ENCODE results near the gene SMOC2. TPM values are rescaled to one million over a fixed set of nuclear protein-coding genes. Genes with fewer than 3 reads are reported as not detected.
"Not testable (repeated sequence)": the region's sequence is repeated elsewhere in the genome, so short reads cannot be mapped to it uniquely, and the experiment has no call there.

SMOC2 gene
- total RNA-seq, 1 donor from 2014 or later, result 18.7 TPM

- intact Hi-C loops (cut with micrococcal nuclease), result no loop called here
- ATAC-seq, result no peak
- DNase-seq, result no peak
Measured at GRCh38 chr6:168655462-168656152, 214.6 kb downstream of the SMOC2 start.

- DNase-seq (no peak), ATAC-seq (no peak)
- intact Hi-C loops (cut with micrococcal nuclease), result no loop called here
Measured at GRCh38 chr6:168658059-168658458, 217.1 kb downstream of the SMOC2 start.

- DNase-seq (no peak), ATAC-seq (no peak)
- intact Hi-C loops (cut with micrococcal nuclease), result no loop called here
Measured at GRCh38 chr6:168660400-168660945, 219.5 kb downstream of the SMOC2 start.

GRCh38 chr6:168662301-168662936 is 221.4 kb downstream of the SMOC2 start:
- no peak for ATAC-seq
- no peak for DNase-seq
- intact Hi-C loops (cut with micrococcal nuclease), result no loop called here

- DNase-seq, result no peak
- peak; percentile 34 for ATAC-seq
- intact Hi-C loops (cut with micrococcal nuclease), result no loop called here
Measured at GRCh38 chr6:168663041-168663440, 222.1 kb downstream of the SMOC2 start.

GRCh38 chr6:168664956-168665355 is 224.0 kb downstream of the SMOC2 start:
- intact Hi-C loops (cut with micrococcal nuclease), result no loop called here
- no peak for ATAC-seq
- DNase-seq, result no peak

GRCh38 chr6:168666170-168666569 is 225.2 kb downstream of the SMOC2 start:
- no peak for DNase-seq
- no peak for ATAC-seq
- intact Hi-C loops (cut with micrococcal nuclease), result no loop called here

GRCh38 chr6:168666699-168667427 is 225.9 kb downstream of the SMOC2 start:
- DNase-seq (no peak), ATAC-seq (no peak)
- intact Hi-C loops (cut with micrococcal nuclease), result no loop called here

GRCh38 chr6:168667428-168667805 is 226.4 kb downstream of the SMOC2 start:
- no peak for ATAC-seq
- DNase-seq, result no peak
- intact Hi-C loops (cut with micrococcal nuclease), result no loop called here

GRCh38 chr6:168670401-168670985 is 229.5 kb downstream of the SMOC2 start:
- DNase-seq, result no peak
- no peak for ATAC-seq
- intact Hi-C loops (cut with micrococcal nuclease), result no loop called here

GRCh38 chr6:168671028-168671862 is 230.3 kb downstream of the SMOC2 start:
- ATAC-seq (no peak), DNase-seq (no peak)
- intact Hi-C loops (cut with micrococcal nuclease), result no loop called here

GRCh38 chr6:168671863-168672546 is 231.0 kb downstream of the SMOC2 start:
- no peak for ATAC-seq
- intact Hi-C loops (cut with micrococcal nuclease), result no loop called here
- DNase-seq, result no peak

GRCh38 chr6:168674595-168674994 is 233.6 kb downstream of the SMOC2 start:
- intact Hi-C loops (cut with micrococcal nuclease), result no loop called here
- DNase-seq (no peak), ATAC-seq (no peak)

- DNase-seq, result no peak
- intact Hi-C loops (cut with micrococcal nuclease), result no loop called here
Measured at GRCh38 chr6:168675375-168675774, 234.4 kb downstream of the SMOC2 start.

GRCh38 chr6:168675933-168676551 is 235.1 kb downstream of the SMOC2 start:
- ATAC-seq, result no peak
- DNase-seq, result no peak
- intact Hi-C loops (cut with micrococcal nuclease), result no loop called here

More at GRCh38 chr6:168675375-168675774, 234.4 kb downstream of the SMOC2 start:
- no peak for ATAC-seq

- no peak for DNase-seq
- intact Hi-C loops (cut with micrococcal nuclease), result no loop called here
- ATAC-seq, result no peak
Measured at GRCh38 chr6:168676552-168677322, 235.8 kb downstream of the SMOC2 start.

GRCh38 chr6:168677323-168677781 is 236.4 kb downstream of the SMOC2 start:
- ATAC-seq; DNase-seq; intact Hi-C loops (cut with micrococcal nuclease): not testable (repeated sequence)

All from left ventricle myocardium superior (tissue), 1 donor.